H1 (cell line): Measurements from ENCODE around the gene PHLDA2.

Experiments
- ATF2 ChIP-seq: IDR thresholded peaks from 2 replicates; pipeline ENCODE4 v1.6.1; 2012; ENCODE audit warnings: low read length, inconsistent platforms
- CREB1 ChIP-seq: IDR thresholded peaks from 2 replicates; pipeline ENCODE4 v1.6.1; 2012; ENCODE audit warnings: inconsistent platforms
- EP300 ChIP-seq, 2 experiments: IDR thresholded peaks; 1 replicate in 1 of 2; 2 replicates in 1 of 2; pipeline ENCODE4 v1.6.1; 2011 to 2012; ENCODE audit warnings: low read depth in 2 of 2, low read length in 2 of 2, mild to moderate bottlenecking in 2 of 2, borderline replicate concordance in 1 of 2, inconsistent platforms in 1 of 2, moderate library complexity in 1 of 2
- SIN3A ChIP-seq, 2 experiments: IDR thresholded peaks in 1 of 2; conservative IDR thresholded peaks in 1 of 2; 2 replicates each; pipeline ENCODE4 v1.6.1; 2011 to 2012; ENCODE audit warnings: low read length in 2 of 2, improper control_type of control experiment in 1 of 2, low read depth in 1 of 2, mild to moderate bottlenecking in 1 of 2
- TF ChIP-seq, protein P1 (sequence below), 3 experiments: IDR thresholded peaks; 1 replicate in 2 of 3; 2 replicates in 1 of 3; pipeline versions ENCODE4 v1.5.1 to v1.6.1; 2011; ENCODE audit warnings: low read length in 3 of 3, mild to moderate bottlenecking in 3 of 3, inconsistent platforms in 2 of 3, low read depth in 1 of 3, moderate library complexity in 1 of 3; ENCODE audit not compliant: insufficient read depth in 1 of 3; ENCODE audit errors: control extremely low read depth in 1 of 3
- TF ChIP-seq, protein P2 (sequence below): IDR thresholded peaks from 2 replicates; pipeline ENCODE4 v1.6.1; 2012; ENCODE audit warnings: inconsistent platforms

DNA sequence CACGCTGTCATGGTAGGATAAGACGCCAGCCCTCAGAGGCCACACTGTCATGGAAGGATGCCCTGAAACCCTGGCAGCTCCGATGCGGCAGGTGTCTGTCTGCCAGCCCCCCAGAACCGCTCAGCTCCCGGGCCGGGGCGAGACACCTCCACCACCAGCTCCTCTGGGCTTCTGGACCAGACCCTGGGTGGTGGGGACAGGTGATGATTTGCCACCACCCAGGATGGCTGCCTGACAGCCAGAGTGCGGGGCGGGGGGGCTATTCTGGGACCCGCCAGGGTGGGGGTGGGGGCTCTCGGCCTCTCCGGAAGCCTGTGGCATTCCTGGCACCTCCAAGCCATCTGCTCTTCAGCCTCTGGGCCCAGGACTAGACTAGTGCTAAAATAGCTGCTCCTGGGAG, 9.4 kb downstream of the PHLDA2 start:
- no peak for TF ChIP-seq EP300 (IDR thresholded peaks at IDR 0.05; ENCODE audit: borderline replicate concordance in 1 of 2, low read depth in 2 of 2, low read length in 2 of 2)
- TF ChIP-seq, protein P1, sequence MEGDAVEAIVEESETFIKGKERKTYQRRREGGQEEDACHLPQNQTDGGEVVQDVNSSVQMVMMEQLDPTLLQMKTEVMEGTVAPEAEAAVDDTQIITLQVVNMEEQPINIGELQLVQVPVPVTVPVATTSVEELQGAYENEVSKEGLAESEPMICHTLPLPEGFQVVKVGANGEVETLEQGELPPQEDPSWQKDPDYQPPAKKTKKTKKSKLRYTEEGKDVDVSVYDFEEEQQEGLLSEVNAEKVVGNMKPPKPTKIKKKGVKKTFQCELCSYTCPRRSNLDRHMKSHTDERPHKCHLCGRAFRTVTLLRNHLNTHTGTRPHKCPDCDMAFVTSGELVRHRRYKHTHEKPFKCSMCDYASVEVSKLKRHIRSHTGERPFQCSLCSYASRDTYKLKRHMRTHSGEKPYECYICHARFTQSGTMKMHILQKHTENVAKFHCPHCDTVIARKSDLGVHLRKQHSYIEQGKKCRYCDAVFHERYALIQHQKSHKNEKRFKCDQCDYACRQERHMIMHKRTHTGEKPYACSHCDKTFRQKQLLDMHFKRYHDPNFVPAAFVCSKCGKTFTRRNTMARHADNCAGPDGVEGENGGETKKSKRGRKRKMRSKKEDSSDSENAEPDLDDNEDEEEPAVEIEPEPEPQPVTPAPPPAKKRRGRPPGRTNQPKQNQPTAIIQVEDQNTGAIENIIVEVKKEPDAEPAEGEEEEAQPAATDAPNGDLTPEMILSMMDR (IDR thresholded peaks at IDR 0.05; ENCODE audit: control extremely low read depth in 1 of 3, insufficient read depth in 1 of 3, low read depth in 1 of 3, low read length in 3 of 3) = no peak
- TF ChIP-seq CREB1 = no peak
- TF ChIP-seq ATF2 = no peak
- TF ChIP-seq, protein P2, sequence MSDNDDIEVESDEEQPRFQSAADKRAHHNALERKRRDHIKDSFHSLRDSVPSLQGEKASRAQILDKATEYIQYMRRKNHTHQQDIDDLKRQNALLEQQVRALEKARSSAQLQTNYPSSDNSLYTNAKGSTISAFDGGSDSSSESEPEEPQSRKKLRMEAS = no peak
- no peak for TF ChIP-seq SIN3A (conservative IDR thresholded peaks at IDR 0.05 in 1 of 2, IDR thresholded peaks at IDR 0.05 in 1 of 2; ENCODE audit: low read depth in 1 of 2, low read length in 2 of 2)
